Ectodermal cell (in vitro differentiated cells): ENCODE results near the gene KHDRBS2.
"Not testable (repeated sequence)": the region's sequence is repeated elsewhere in the genome, so short reads cannot be mapped to it uniquely, and the experiment has no call there.

Experiments
- H3K27ac ChIP-seq: 2 replicates; pipeline ENCODE4 v1.7.0; 2013; ENCODE audit warnings: mild to moderate bottlenecking, low read depth, low read length; ENCODE audit not compliant: insufficient read depth, poor library complexity, severe bottlenecking
- H3K27me3 ChIP-seq: 2 replicates; pipeline ENCODE4 v1.7.0; 2013; ENCODE audit warnings: mild to moderate bottlenecking, low read length; ENCODE audit not compliant: insufficient read depth, control insufficient read depth, poor library complexity, severe bottlenecking
- H3K36me3 ChIP-seq: one replicate; pipeline ENCODE4 v1.7.0; 2013; ENCODE audit warnings: low read length; ENCODE audit not compliant: control insufficient read depth, insufficient read depth
- H3K4me1 ChIP-seq: one replicate; pipeline ENCODE4 v1.7.0; 2013; ENCODE audit warnings: low read length; ENCODE audit not compliant: control insufficient read depth, insufficient read depth
- H3K4me3 ChIP-seq: 2 replicates; pipeline ENCODE4 v1.7.0; 2013; ENCODE audit warnings: low read depth, low read length, control low read depth; ENCODE audit not compliant: insufficient read depth
- H3K9me3 ChIP-seq: 2 replicates; pipeline ENCODE4 v1.7.0; 2013; ENCODE audit warnings: mild to moderate bottlenecking, low read length, moderate library complexity; ENCODE audit not compliant: control insufficient read depth
- WGBS, 2 experiments: methylation state at CpG; one replicate each; pipeline ENCODE4 v1.1.7; 2013; ENCODE audit warnings: missing lambda C conversion rate in 2 of 2; 5-methylcytosine and 5-hydroxymethylcytosine counted together

Gene KHDRBS2

DNA sequence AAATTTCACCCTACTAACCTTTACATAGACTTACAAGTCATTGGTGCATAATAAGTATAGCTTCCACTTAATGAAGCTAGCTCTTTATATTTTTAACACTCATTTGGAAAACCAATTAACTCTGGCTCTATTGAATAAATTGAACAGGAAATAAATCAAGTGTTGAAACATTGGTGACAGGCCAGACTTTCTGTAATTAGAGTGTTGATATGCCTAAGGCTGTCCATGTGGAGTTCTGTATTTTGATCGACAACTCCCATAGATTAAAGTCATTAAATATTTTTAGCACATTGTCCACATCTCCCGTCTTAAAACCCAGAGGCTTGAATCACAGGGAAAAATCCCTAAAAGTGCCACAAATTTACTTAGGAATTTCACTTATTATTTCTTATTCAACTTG, 468.3 kb downstream of the KHDRBS2 start:
- Histone ChIP-seq H3K4me3 (no peak overlapping the region), H3K36me3 (no peaks in the 10 kb centered on the region), H3K4me1 (no peaks in the 10 kb centered on the region), H3K27ac (no peak overlapping the region), H3K9me3 (no peaks in the 10 kb centered on the region), H3K27me3 (no peaks in the 10 kb centered on the region)
- 86 to 94% methylated on average over 1 to 2 of the region's 2 CpGs for WGBS, 2 experiments

DNA sequence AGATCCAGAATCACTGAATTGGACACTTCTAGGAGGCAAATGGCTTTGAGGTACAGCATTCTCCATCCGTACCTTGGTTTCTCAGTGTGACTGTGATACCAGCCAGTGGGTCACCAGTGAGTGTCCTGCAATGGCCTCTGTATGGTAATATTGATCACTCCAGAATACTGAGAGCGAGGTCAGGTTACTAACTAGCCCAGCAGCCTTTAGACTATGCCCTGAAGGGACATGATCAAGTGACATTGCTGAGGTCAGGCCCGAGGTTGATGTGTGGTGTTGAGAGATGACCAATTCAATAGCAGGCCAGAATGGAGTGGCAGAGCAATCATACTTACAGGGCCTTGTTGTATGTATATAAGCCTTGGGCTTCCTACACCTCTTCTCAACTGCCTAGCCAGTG, 476.0 kb downstream of the KHDRBS2 start:
- no peaks in the 10 kb centered on the region for H3K36me3 ChIP-seq
- no peaks in the 10 kb centered on the region for H3K4me1 ChIP-seq
- WGBS, 2 experiments = 58 to 59% methylated on average over 3 of the region's 3 CpGs
- no peaks in the 10 kb centered on the region for H3K27me3 ChIP-seq
- no peak overlapping the region for H3K27ac ChIP-seq
- no peak overlapping the region for H3K4me3 ChIP-seq
- H3K9me3 ChIP-seq = no peaks in the 10 kb centered on the region

DNA sequence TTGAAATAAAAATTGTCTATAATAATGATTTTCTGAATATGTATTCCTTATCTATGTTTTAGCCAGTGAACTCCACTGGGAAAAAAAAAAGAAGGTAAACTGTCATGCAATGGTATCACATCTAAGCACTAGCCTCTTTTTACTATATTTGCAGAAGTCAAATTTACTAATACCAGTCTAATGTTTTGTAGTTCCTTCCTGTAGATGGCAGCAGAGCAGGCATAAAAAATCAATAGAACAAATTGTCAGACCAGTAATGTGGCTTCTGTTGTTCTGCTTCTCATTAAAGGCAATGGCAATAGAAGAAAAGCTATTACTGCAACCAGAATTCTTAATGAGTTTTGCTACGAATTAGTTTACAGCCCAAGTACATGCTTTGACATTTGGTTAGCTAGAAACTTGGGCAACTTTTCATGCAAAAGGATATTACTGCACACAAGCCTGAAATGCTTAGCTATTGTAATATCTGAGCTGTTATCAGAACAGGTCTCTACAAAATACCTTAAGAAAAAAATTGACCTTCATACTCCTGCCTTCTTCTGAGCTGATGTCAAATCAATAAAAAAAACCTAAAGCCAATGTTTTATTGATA, 476.9 kb downstream of the KHDRBS2 start:
- Histone ChIP-seq H3K4me3 (no peak overlapping the region), H3K36me3 (no peaks in the 10 kb centered on the region), H3K27ac (no peak overlapping the region), H3K27me3 (no peaks in the 10 kb centered on the region), H3K9me3 (no peaks in the 10 kb centered on the region), H3K4me1 (no peaks in the 10 kb centered on the region)
- 41 to 55% methylated on average over 1 of the region's 1 CpG for WGBS, 2 experiments

DNA sequence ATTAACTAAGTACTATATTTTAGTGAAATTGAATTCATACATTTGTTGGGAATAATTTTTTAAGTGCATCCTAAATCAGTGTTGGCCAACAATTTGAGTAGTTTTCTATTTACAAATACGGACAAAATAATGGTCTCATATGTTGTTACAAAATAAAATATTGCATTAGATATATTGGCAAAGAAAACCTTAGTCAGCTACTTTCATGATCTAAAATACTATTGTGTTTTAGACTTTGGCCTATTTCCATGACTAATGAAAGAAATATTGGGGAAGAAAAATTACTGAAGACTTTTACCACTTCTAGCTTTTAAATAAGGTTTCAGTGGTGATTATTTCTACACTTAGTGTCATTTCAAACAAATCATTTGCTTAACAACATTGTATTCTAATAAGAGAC, 498.0 kb downstream of the KHDRBS2 start:
- H3K4me1 ChIP-seq = no peaks in the 10 kb centered on the region
- no peak overlapping the region for H3K4me3 ChIP-seq
- H3K36me3 ChIP-seq = no peaks in the 10 kb centered on the region
- no CpG with 5 or more reads among the region's 1 CpG for WGBS, 2 experiments
- H3K9me3 ChIP-seq = no peaks in the 10 kb centered on the region
- no peaks in the 10 kb centered on the region for H3K27me3 ChIP-seq
- H3K27ac ChIP-seq = no peak overlapping the region

DNA sequence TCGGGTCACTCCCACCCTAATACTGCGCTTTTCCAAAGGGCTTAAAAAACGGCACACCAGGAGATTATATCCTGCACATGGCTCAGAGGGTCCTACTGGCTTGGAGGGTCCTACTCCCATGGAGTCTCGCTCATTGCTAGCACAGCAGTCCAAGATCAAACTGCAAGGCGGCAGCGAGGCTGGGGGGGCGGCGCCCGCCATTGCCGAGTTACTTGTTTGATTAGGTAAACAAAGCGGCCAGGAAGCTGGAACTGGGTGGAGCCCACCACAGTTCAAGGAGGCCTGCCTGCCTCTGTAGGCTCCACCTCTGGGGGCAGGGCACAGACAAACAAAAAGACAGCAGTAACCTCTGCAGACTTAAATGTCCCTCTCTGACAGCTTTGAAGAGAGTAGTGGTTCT, 516.6 kb downstream of the KHDRBS2 start:
- H3K36me3 ChIP-seq, H3K27me3 ChIP-seq, H3K4me1 ChIP-seq, H3K4me3 ChIP-seq, H3K9me3 ChIP-seq, H3K27ac ChIP-seq: not testable (repeated sequence)
- WGBS, 2 experiments = 92 to 93% methylated on average over 11 of the region's 11 CpGs

DNA sequence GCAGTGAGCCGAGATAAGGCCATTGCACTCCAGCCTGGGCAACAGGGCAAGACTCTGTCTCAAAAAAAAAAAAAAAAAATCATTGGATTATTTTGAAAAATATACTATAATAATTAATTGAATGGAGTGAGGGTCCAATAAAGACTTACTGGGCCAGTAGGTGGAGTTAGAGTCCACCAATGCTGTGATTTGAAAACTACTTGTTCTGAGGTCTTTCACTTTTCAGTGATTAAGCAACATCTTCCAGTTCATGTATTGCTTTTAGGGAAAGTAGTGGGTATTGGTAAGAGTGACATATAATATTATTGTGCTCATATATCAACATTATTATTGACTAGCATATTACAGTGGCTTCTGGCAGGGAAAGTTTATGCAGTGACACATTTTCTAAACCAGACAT, 530.3 kb downstream of the KHDRBS2 start:
- 100% methylated on average over 1 of the region's 1 CpG; no CpG with 5 or more reads in 1 of the 2 experiments for WGBS, 2 experiments
- no peaks in the 10 kb centered on the region for H3K9me3 ChIP-seq

DNA sequence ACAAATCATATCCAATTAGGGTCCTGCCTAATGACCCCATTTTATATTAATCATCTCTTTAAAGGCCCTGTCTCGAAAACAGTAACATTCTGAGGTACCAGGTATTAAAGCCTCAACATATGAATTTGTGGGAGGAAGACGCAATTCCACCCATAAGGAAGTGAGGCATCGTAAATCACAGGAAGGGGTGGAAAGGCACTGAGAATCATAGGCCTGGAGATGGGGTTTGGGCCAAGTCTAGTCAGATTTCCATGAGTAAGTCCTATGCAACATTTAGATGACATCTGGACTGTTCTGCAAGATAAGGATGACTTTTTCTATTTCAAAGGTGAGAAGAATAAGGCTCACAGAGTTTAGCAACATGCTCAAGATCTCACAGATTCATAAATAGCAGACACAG, 534.0 kb downstream of the KHDRBS2 start:
- H3K27ac ChIP-seq = no peak overlapping the region
- H3K36me3 ChIP-seq = no peaks in the 10 kb centered on the region
- no peak overlapping the region for H3K4me3 ChIP-seq
- H3K4me1 ChIP-seq = no peaks in the 10 kb centered on the region
- no peaks in the 10 kb centered on the region for H3K27me3 ChIP-seq
- no peaks in the 10 kb centered on the region for H3K9me3 ChIP-seq
- 95 to 100% methylated on average over 3 of the region's 3 CpGs for WGBS, 2 experiments

More for the DNA sequence above, 530.3 kb downstream of the KHDRBS2 start:
- Histone ChIP-seq H3K36me3 (no peaks in the 10 kb centered on the region), H3K4me3 (no peak overlapping the region), H3K27me3 (no peaks in the 10 kb centered on the region), H3K27ac (no peak overlapping the region), H3K4me1 (no peaks in the 10 kb centered on the region)

DNA sequence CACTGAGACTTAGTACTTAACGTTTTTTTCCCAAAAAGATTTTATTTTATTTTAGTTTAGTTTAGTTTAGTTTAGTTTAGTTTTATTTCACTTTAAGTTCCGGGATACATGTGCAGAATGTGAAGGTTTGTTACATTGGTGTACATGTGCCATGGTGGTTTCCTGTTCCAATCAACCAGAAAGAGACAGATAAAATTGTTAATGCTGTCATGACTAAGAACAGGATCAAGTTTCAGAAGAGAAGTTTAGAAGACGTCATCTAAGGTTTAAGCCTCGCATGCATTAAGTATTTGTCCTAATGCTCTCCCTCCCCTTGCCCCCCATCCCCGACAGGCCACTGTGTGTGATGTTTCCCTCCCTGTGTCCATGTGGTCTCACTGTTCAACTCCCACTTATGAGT, 540.0 kb downstream of the KHDRBS2 start:
- 91 to 93% methylated on average over 4 to 5 of the region's 5 CpGs for WGBS, 2 experiments
- no peak overlapping the region for H3K4me3 ChIP-seq
- no peak overlapping the region for H3K27ac ChIP-seq
- H3K27me3 ChIP-seq = no peaks in the 10 kb centered on the region
- H3K36me3 ChIP-seq = no peaks in the 10 kb centered on the region
- H3K4me1 ChIP-seq = no peaks in the 10 kb centered on the region
- H3K9me3 ChIP-seq = no peaks in the 10 kb centered on the region

DNA sequence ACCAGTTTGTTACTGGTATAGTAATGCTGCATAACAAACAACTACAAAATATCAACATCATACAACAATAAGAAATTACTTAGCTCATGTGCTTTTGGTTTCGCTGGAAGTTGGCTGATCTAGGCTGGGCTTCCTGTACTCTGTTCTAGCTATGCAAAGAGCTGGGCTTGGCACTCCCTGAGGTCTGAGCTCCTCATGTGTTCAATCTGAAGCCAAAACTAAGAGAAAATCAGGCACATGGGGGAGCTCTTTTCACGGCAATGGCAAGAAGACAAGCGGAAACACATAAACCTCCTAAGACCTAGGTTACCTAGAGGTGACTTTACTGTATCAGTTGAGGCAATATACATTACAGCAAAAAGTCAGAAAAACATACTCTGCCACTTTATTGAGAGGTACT, 574.2 kb downstream of the KHDRBS2 start:
- H3K4me3 ChIP-seq = no peak overlapping the region
- peak overlapping the region; percentile 12 for H3K27ac ChIP-seq
- WGBS, 2 experiments = 63 to 77% methylated on average over 2 to 3 of the region's 3 CpGs
- H3K27me3 ChIP-seq = no peaks in the 10 kb centered on the region
- no peaks in the 10 kb centered on the region for H3K4me1 ChIP-seq
- H3K36me3 ChIP-seq = no peaks in the 10 kb centered on the region
- H3K9me3 ChIP-seq = no peaks in the 10 kb centered on the region

DNA sequence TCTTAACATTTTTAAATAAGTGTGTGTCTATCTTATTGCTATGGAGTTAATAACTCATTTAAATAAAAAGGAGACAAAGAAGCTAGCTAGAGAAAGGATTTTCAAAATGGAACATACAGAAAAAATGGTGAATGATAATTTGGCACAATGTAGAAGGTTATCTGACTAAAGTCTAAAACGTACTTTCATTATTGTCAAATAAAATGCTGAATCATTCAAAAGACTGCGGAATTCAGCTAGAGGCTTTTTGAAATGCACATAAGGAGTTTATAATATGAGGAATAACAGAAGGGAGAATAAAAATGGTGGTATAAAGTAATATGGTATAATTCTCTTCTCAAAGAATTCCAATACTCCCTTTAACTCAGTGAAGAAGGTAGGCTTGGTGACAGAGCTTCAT, 597.9 kb downstream of the KHDRBS2 start:
- 93 to 100% methylated on average over 2 of the region's 2 CpGs for WGBS, 2 experiments

DNA sequence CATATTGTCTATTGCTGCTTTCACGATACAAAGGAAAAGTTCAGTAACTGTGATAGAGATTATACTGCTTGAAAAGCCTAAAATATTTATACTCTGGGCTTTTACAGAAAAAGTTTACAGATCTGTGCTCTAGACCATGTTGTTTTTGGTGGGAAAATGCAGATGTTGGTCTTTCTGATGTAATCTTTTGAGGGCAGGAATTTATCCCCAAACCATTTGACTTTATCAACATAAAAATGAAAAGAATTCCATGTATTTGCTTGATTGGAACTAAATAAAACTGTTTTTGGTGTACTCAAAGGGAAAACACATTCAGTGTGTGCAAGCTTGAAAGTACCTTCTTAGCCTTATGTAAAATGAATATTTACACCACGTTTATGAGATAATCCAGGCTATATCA, 603.5 kb downstream of the KHDRBS2 start:
- Histone ChIP-seq H3K27ac (no peak overlapping the region), H3K9me3 (no peaks in the 10 kb centered on the region), H3K4me1 (no peaks in the 10 kb centered on the region), H3K36me3 (no peaks in the 10 kb centered on the region), H3K27me3 (no peaks in the 10 kb centered on the region), H3K4me3 (no peak overlapping the region)
- 77% methylated on average over 2 of the region's 2 CpGs; no CpG with 5 or more reads in 1 of the 2 experiments for WGBS, 2 experiments

More for the DNA sequence above, 597.9 kb downstream of the KHDRBS2 start:
- H3K27ac ChIP-seq = no peak overlapping the region
- no peaks in the 10 kb centered on the region for H3K9me3 ChIP-seq
- H3K36me3 ChIP-seq = no peaks in the 10 kb centered on the region
- H3K4me3 ChIP-seq = no peak overlapping the region
- no peaks in the 10 kb centered on the region for H3K4me1 ChIP-seq
- H3K27me3 ChIP-seq = no peaks in the 10 kb centered on the region
